ENCODE results near the gene NPAS3.

Gene NPAS3

GRCh38 chr14:33742166-33742565 is 803.5 kb downstream of the NPAS3 start:
- no peak overlapping the region for H3K4me3 ChIP-seq (ENCODE audit: low read depth, low read length)
- no peak for DNase-seq (ENCODE audit: low read depth)
- TF ChIP-seq CTCF (IDR thresholded peaks at IDR 0.05; ENCODE audit: insufficient read depth, low read depth, low read length, missing control alignments): no peak

GRCh38 chr14:33745163-33745562 is 806.5 kb downstream of the NPAS3 start:
- no peak for TF ChIP-seq CTCF (IDR thresholded peaks at IDR 0.05; ENCODE audit: insufficient read depth, low read depth, low read length, missing control alignments)
- no peak for DNase-seq (ENCODE audit: low read depth)
- no peak overlapping the region for H3K4me3 ChIP-seq (ENCODE audit: low read depth, low read length)

- no peak for DNase-seq (ENCODE audit: low read depth)
- H3K4me3 ChIP-seq (ENCODE audit: low read depth, low read length): no peak overlapping the region
- TF ChIP-seq CTCF (IDR thresholded peaks at IDR 0.05; ENCODE audit: insufficient read depth, low read depth, low read length, missing control alignments): no peak
Measured at GRCh38 chr14:33747749-33748148, 809.1 kb downstream of the NPAS3 start.

GRCh38 chr14:33754261-33754660 is 815.6 kb downstream of the NPAS3 start:
- TF ChIP-seq CTCF (IDR thresholded peaks at IDR 0.05; ENCODE audit: insufficient read depth, low read depth, low read length, missing control alignments): no peak
- no peak overlapping the region for H3K4me3 ChIP-seq (ENCODE audit: low read depth, low read length)
- no peak for DNase-seq (ENCODE audit: low read depth)

GRCh38 chr14:33755358-33755757 is 816.7 kb downstream of the NPAS3 start:
- H3K4me3 ChIP-seq (ENCODE audit: low read depth, low read length): no peak overlapping the region
- DNase-seq (ENCODE audit: low read depth): no peak
- TF ChIP-seq CTCF (IDR thresholded peaks at IDR 0.05; ENCODE audit: insufficient read depth, low read depth, low read length, missing control alignments): no peak

- TF ChIP-seq CTCF (IDR thresholded peaks at IDR 0.05; ENCODE audit: insufficient read depth, low read depth, low read length, missing control alignments): no peak
- DNase-seq (ENCODE audit: low read depth): no peak
- H3K4me3 ChIP-seq (ENCODE audit: low read depth, low read length): no peak overlapping the region
Measured at GRCh38 chr14:33756833-33757232, 818.2 kb downstream of the NPAS3 start.

- no peak for TF ChIP-seq CTCF (IDR thresholded peaks at IDR 0.05; ENCODE audit: insufficient read depth, low read depth, low read length, missing control alignments)
- no peak overlapping the region for H3K4me3 ChIP-seq (ENCODE audit: low read depth, low read length)
- DNase-seq (ENCODE audit: low read depth): no peak
Measured at GRCh38 chr14:33758547-33758946, 819.9 kb downstream of the NPAS3 start.
